Measurements from ENCODE around the gene IWS1.
"Not testable (repeated sequence)": the region's sequence is repeated elsewhere in the genome, so short reads cannot be mapped to it uniquely, and the experiment has no call there.

The IWS1 gene

GRCh38 chr2:127530245-127531140 lies 4.2 kb upstream of the IWS1 start:
- in situ Hi-C loops (cut with HindIII; ENCODE audit: low sequenced_read_pairs) = no loop called here

GRCh38 chr2:127529416-127529815 lies 3.1 kb upstream of the IWS1 start:
- in situ Hi-C loops (cut with HindIII; ENCODE audit: low sequenced_read_pairs) = not testable (repeated sequence)

DNA sequence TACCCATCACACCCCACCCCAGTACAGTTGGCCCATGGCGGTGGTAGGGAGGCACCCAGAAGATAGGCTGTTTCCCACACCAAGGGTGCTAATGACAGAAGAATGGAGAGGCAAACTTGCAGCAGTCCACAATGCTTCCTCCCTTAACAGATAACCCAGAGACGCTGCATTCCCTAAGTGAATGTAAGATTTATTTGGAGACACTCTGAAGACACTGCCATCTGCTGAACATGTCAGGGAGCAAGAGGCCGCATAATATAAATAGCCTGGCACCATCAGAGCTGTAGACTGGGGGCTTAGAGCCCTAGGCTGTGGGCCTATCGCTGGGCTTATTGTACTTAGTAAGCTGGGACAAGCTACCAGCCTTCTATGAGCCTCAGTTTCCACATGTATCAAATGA lies 2.2 kb upstream of the IWS1 start:
- in situ Hi-C loops (cut with HindIII; ENCODE audit: low sequenced_read_pairs) = no loop called here

DNA sequence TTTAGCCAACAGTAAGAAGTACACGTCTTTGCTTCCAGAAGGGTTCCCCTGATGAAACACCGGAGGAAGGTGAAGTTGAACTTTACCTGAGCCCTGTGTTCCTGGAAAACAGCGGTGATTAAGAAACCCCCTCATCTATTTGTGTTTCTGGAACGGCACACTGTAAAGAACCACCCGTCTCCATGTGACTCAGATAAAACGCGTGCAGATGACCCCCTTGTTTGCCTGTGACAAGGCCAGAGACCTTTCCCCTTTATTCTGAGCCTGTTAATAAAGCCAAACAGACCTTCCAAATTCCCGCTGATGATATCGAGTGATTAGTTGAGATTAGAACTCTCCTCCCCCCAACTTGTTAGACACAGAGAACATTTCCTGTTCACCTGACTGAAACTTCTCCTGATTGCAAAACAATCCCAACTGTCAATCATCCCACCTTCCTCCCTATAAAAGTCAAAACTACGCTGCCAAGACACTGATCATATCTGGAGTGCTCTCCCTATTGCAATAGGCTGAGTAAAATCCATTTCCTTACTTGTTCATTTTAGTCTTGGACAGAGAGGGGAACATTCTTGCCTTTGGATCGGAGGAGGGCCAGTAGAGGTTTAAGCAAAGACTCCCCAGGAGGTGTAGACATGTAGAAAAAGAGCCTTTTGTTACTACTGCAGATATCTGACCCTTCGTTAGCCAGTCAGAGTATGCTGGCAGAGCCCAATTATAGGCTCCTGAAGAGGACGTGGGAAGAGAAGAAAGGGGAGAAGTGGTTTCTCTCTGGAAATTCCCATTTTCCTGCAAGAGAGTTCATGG lies 914 bp upstream of the IWS1 start:
- in situ Hi-C loops (cut with HindIII; ENCODE audit: low sequenced_read_pairs) = no loop called here

DNA sequence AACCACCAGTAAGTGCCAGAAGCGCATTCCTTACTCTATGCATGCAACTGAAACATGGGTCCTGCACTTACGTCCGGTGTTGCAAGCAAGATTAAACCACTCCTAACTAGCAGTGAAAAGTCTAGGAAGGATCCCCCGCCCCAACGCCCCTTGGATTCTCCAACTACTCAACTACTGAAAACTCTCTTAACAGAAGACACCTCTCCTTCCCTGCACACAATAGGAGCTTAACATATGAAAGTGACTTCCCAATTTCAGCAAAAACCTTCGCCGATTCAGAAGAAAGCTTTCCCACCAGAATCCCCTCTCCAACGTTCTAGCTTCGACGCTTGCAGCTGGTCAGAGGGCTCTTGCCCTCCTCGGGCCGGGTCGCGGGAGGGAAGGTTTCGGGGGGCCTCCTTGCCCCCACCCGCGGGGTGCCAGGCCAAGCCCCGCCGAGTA lies 578 bp downstream of the IWS1 start:
- in situ Hi-C loops (cut with HindIII; ENCODE audit: low sequenced_read_pairs) = no loop called here

DNA sequence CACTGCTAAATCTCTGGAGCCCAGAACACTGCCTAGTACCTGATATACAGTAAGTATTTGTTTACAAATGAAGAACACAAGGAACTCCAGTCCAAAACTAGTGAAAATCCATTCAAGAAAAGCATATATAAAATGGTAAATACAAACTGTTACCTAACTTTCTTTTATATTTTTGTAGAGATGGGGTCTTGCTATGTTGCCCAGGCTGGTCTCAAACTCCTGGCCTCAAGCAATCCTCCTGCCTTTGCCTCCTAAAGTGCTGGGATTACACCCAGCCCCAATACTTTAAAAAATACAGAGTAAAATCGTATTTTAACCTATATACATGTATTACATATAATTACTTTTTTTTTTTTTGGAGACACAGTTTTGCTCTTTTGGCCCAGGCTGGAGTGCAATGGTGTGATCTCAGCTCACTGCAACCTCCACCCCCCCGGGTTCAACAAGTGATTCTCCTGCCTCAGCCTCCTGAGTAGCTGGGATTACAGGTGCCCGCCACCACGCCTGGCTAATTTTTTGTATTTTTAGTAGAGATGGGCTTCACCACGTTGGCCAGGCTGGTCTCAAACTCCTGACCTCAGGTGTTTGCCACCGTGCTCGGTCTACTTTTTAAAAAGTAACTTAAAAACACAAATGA lies 2.0 kb downstream of the IWS1 start:
- in situ Hi-C loops (cut with HindIII; ENCODE audit: low sequenced_read_pairs) = not testable (repeated sequence)

GRCh38 chr2:127523269-127523939 lies 2.9 kb downstream of the IWS1 start:
- in situ Hi-C loops (cut with HindIII; ENCODE audit: low sequenced_read_pairs) = no loop called here

DNA sequence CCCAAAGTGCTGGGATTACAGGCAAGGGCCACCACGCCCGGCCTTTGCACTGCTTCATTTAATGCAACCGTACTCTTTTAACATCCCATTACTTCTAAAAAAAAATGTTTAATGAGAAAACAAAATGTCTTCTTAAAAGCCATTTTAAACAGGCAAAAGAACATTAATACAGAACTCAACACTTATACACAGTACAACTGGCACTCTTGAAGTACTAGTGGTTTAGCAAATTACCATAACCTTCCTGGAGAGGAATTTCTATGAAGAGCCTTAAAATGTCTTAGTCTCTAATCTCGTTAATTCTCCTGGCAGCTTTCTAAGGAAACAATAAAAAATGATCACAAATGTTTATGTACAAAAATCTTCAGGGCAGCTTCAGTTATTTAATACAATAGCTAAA lies 5.9 kb downstream of the IWS1 start:
- in situ Hi-C loops (cut with HindIII; ENCODE audit: low sequenced_read_pairs) = no loop called here

DNA sequence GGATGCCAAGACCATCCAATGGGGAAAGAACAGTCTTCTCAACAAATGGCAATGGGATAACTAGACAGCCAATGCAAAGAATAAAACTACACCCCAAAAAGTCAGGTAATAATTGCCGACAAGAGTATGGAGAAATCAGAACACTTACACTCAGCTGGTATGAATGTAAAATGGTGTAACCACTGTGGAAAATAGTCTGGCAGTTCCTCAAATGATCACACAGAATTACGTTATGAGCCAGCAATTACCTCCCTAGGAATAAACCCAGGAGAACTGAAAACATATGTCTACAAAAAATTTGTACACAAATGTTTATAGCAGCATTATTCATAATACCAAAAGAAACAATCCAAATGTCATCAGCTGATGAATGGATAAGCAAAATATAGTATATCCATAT lies 8.8 kb downstream of the IWS1 start:
- in situ Hi-C loops (cut with HindIII; ENCODE audit: low sequenced_read_pairs) = no loop called here

GRCh38 chr2:127516041-127516762 lies 10.1 kb downstream of the IWS1 start:
- in situ Hi-C loops (cut with HindIII; ENCODE audit: low sequenced_read_pairs) = no loop called here

- in situ Hi-C loops (cut with HindIII; ENCODE audit: low sequenced_read_pairs) = no loop called here
Observed at GRCh38 chr2:127515383-127515915, 10.8 kb downstream of the IWS1 start.

DNA sequence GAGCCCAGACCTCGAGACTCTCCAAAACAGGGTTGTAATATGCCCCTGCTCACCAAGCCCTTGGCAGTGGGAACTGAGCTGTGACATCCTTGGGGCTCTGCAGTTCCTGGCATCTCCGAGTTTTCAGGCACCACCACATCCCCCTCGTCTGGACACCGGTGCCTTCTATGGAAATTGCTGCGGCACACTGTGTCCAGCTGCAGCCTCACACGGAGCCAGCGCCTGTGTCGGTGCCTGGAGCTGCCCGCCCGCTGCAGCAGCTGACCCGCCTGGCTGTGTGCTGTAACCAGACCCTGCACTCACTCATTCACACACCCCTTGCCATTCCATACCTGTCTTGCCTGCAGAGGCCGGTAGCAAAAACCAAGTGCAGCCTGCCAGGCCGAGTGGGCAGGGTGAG lies 11.8 kb downstream of the IWS1 start:
- in situ Hi-C loops (cut with HindIII; ENCODE audit: low sequenced_read_pairs) = no loop called here

- in situ Hi-C loops (cut with HindIII; ENCODE audit: low sequenced_read_pairs) = no loop called here
Observed at GRCh38 chr2:127514076-127514475, 12.2 kb downstream of the IWS1 start.

- in situ Hi-C loops (cut with HindIII; ENCODE audit: low sequenced_read_pairs) = no loop called here
Observed at GRCh38 chr2:127512362-127512761, 13.9 kb downstream of the IWS1 start.

GRCh38 chr2:127511917-127512316 lies 14.4 kb downstream of the IWS1 start:
- in situ Hi-C loops (cut with HindIII; ENCODE audit: low sequenced_read_pairs) = no loop called here

GRCh38 chr2:127511090-127511695 lies 15.1 kb downstream of the IWS1 start:
- in situ Hi-C loops (cut with HindIII; ENCODE audit: low sequenced_read_pairs) = no loop called here

GRCh38 chr2:127510073-127510472 lies 16.2 kb downstream of the IWS1 start:
- in situ Hi-C loops (cut with HindIII; ENCODE audit: low sequenced_read_pairs) = no loop called here

DNA sequence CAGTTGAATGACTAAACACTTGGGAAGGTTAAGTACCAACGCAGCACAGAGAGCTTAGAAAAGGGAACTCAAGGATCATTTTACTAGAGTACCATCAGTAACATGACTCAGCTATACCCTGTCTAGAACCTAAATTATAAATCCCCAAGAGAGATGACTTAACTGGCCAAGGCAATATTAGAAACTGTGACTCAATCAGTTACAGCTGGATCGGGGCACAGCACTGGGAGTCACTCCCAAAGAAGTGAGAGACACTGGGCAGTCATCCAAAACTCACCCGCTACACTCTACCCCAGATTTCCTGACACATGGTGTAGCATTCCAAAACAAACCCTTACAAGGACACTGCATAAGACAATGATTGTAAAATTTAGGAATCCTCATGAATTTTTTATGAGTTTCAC lies 17.7 kb downstream of the IWS1 start:
- in situ Hi-C loops (cut with HindIII; ENCODE audit: low sequenced_read_pairs) = loop anchor here (5.0 kb wide), 1 partner anchor 39 kb away; no protein-coding TSS in a partner anchor

DNA sequence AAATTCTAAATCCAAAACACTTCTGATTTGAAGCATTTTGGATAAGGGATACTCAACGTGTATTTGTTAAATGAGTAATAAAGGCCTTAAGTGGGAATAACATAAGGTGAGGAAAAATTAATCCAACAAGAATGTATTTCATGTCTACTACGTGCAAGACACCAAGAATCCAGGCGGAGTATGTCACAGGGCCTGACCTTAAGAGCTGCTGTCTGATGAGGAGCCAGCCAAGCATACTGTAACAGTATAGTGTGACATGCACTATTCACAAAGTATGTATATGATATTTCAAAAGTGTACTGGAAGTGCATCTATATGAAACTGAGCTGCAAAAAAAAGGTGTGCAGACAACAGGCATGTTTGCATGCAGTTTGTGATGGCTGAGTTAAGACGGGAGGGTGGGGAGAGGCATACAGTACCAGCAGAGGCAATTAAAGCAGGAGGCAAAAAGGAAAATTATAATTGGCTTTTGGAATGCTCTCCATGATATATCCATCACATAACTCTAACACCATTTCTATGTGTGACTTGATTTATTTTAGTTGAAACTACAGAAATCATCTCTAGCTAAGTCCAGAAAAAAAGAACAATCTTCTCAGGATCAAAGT lies 18.2 kb downstream of the IWS1 start:
- in situ Hi-C loops (cut with HindIII; ENCODE audit: low sequenced_read_pairs) = loop anchor here (5.0 kb wide), 1 partner anchor 39 kb away; no protein-coding TSS in a partner anchor
